Ascending aorta (tissue), 2 donors: ENCODE results near the gene COMMD10. TPM values are rescaled to one million over a fixed set of nuclear protein-coding genes. Genes with fewer than 3 reads are reported as not detected.

ENCODE experiments used
- DNase-seq, 2 donors: peaks; one replicate each; pipeline ENCODE4 v3.0.0-alpha.2; 2019; ENCODE audit warnings: low spot score in 2 of 2
- H3K27ac ChIP-seq, 2 donors: fragments of 200-600 bp; sonication (generic); one replicate each; pipeline ENCODE4 v1.5.1; 2016 to 2017; ENCODE audit warnings: mild to moderate bottlenecking in 1 of 2
- H3K27me3 ChIP-seq: fragments of 200-600 bp; sonication (generic); one replicate; pipeline ENCODE4 v1.5.1; 2017
- H3K36me3 ChIP-seq, 2 donors: fragments of 200-600 bp; sonication (generic); one replicate each; pipeline ENCODE4 v1.5.1; 2016
- H3K4me1 ChIP-seq, 2 donors: fragments of 200-600 bp; sonication (generic); one replicate each; pipeline ENCODE4 v1.5.1; 2016 to 2017; ENCODE audit warnings: mild to moderate bottlenecking in 1 of 2
- H3K4me3 ChIP-seq, 2 donors: fragments of 200-600 bp; sonication (generic); one replicate each; pipeline ENCODE4 v1.5.1; 2016 to 2017; ENCODE audit warnings: mild to moderate bottlenecking in 1 of 2
- H3K9me3 ChIP-seq, 2 donors: fragments of 200-600 bp; sonication (generic); one replicate each; pipeline ENCODE4 v1.5.1; 2016
- CTCF ChIP-seq, 3 experiments: fragments of 200-600 bp in 2 of 3; fragments of 450-650 bp in 1 of 3; sonication (generic) in 2 of 3; IDR thresholded peaks; one replicate each; pipeline ENCODE4 v1.5.1; 2016 to 2019; ENCODE audit warnings: antibody characterized with exemption in 3 of 3, mild to moderate bottlenecking in 1 of 3, moderate library complexity in 1 of 3
- intact Hi-C: fragments of 100-400 bp; cut with DNase I; formaldehyde crosslinking; loops from one replicate; pipeline ENCODE4 v1.15.1; 2023
- total RNA-seq: library from RNA; depleted of rRNA; stranded (reverse); fragments of >200 nt; gene quantifications from one replicate; pipeline ENCODE4 v1.1.0, GENCODE V29; 2016

Gene COMMD10
- total RNA-seq, 1 donor from 2014 or later, result 25.0 TPM

DNA sequence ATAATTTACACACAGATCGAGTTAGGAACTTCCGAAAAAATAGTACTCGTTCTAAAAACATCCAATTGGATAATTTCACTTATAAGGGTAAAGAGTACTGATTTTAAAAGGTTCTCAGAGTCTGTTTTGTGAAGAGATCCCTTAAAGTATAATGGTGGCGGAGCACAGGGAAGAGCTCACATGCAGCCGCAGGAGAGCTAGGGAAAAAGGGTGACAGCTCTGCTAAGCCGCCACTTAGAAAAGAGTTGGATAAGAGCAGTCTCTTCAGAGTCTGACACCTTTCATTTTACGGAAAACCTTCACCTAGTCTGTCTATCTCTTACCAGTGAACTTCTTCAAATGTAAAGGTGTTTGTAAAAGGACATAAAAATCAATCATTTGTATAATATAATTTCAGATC, 149.9 kb downstream of the COMMD10 start:
- H3K4me3 ChIP-seq, result no peak overlapping the region
- H3K36me3 ChIP-seq, result no peaks in the 10 kb centered on the region
- intact Hi-C loops, result no loop called here
- H3K9me3 ChIP-seq, result no peaks in the 10 kb centered on the region
- H3K27ac ChIP-seq, result no peak overlapping the region
- no peak for TF ChIP-seq CTCF (IDR thresholded peaks at IDR 0.05)
- H3K27me3 ChIP-seq, result no peaks in the 10 kb centered on the region
- DNase-seq, result no peak
- H3K4me1 ChIP-seq, result no peaks in the 10 kb centered on the region

GRCh38 chr5:116237917-116238500, 153.2 kb downstream of the COMMD10 start:
- intact Hi-C loops, result no loop called here
- H3K27ac ChIP-seq, result no peak overlapping the region
- no peaks in the 10 kb centered on the region for H3K36me3 ChIP-seq
- no peak for DNase-seq
- H3K4me3 ChIP-seq, result no peak overlapping the region
- TF ChIP-seq CTCF (IDR thresholded peaks at IDR 0.05), result no peak
- H3K27me3 ChIP-seq, result no peaks in the 10 kb centered on the region
- no peaks in the 10 kb centered on the region for H3K9me3 ChIP-seq
- no peaks in the 10 kb centered on the region for H3K4me1 ChIP-seq

DNA sequence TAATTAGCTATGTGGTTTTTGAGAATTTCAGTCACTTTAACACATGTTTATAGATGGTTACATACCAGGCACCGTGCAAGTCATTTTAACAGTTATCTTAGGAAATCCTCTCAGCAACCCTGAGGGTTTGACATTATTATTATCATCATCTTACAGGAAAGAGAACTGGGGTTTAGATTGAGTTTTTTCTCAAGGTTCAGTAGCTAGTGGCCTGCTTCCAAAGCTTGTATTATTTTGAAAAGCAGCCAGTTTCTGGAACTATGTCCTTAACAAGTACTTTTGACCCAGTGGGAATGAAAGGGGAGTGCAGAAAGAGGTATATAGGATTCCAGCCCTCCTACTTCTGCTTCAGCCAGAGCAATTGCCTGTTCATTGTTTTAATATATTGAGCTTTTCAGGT, 157.5 kb downstream of the COMMD10 start:
- Histone ChIP-seq H3K36me3 (no peaks in the 10 kb centered on the region), H3K4me1 (no peaks in the 10 kb centered on the region), H3K4me3 (no peak overlapping the region), H3K27ac (no peak overlapping the region), H3K9me3 (peaks cover 0 to 10% of the 10 kb centered on the region in 2 donors), H3K27me3 (no peaks in the 10 kb centered on the region)
- intact Hi-C loops, result no loop called here
- TF ChIP-seq CTCF (IDR thresholded peaks at IDR 0.05), result no peak
- no peak for DNase-seq

GRCh38 chr5:116248432-116248831, 163.6 kb downstream of the COMMD10 start:
- no peak for TF ChIP-seq CTCF (IDR thresholded peaks at IDR 0.05)
- no peak overlapping the region for H3K27ac ChIP-seq
- H3K27me3 ChIP-seq, result no peaks in the 10 kb centered on the region
- no peaks in the 10 kb centered on the region for H3K4me1 ChIP-seq
- H3K4me3 ChIP-seq, result no peak overlapping the region
- intact Hi-C loops, result no loop called here
- peaks cover 0 to 10% of the 10 kb centered on the region in 2 donors for H3K9me3 ChIP-seq
- DNase-seq, result no peak
- peaks cover 0 to 3% of the 10 kb centered on the region in 2 donors for H3K36me3 ChIP-seq

GRCh38 chr5:116249648-116250047, 164.8 kb downstream of the COMMD10 start:
- intact Hi-C loops, result no loop called here
- Histone ChIP-seq H3K27ac (no peak overlapping the region), H3K9me3 (peaks cover 0 to 10% of the 10 kb centered on the region in 2 donors), H3K4me1 (no peaks in the 10 kb centered on the region), H3K36me3 (peaks cover 0 to 3% of the 10 kb centered on the region in 2 donors), H3K27me3 (no peaks in the 10 kb centered on the region), H3K4me3 (no peak overlapping the region)
- no peak for DNase-seq
- TF ChIP-seq CTCF (IDR thresholded peaks at IDR 0.05), result no peak

GRCh38 chr5:116256717-116257116, 171.9 kb downstream of the COMMD10 start:
- no peaks in the 10 kb centered on the region for H3K27me3 ChIP-seq
- no peaks in the 10 kb centered on the region for H3K4me1 ChIP-seq
- no peak overlapping the region for H3K27ac ChIP-seq
- intact Hi-C loops, result no loop called here
- H3K36me3 ChIP-seq, result peaks cover 0 to 9% of the 10 kb centered on the region in 2 donors
- no peak overlapping the region for H3K4me3 ChIP-seq
- DNase-seq, result no peak
- H3K9me3 ChIP-seq, result peaks cover 0 to 19% of the 10 kb centered on the region in 2 donors
- no peak for TF ChIP-seq CTCF (IDR thresholded peaks at IDR 0.05)
